ENCODE measurements around the gene MTUS2.

Gene MTUS2

GRCh38 chr13:29483211-29483610 lies 663.1 kb downstream of the MTUS2 start:
- H3K4me3 ChIP-seq (replicated peaks; ENCODE audit: low read depth, low read length) = no peak overlapping the region
- no peak for DNase-seq (ENCODE audit: extremely low read depth, low read depth)
- TF ChIP-seq CTCF (IDR thresholded peaks at IDR 0.05; ENCODE audit: low read depth, low read length, missing control alignments) = no peak

GRCh38 chr13:29483623-29484022 lies 663.5 kb downstream of the MTUS2 start:
- H3K4me3 ChIP-seq (replicated peaks; ENCODE audit: low read depth, low read length) = no peak overlapping the region
- DNase-seq (ENCODE audit: extremely low read depth, low read depth) = no peak
- no peak for TF ChIP-seq CTCF (IDR thresholded peaks at IDR 0.05; ENCODE audit: low read depth, low read length, missing control alignments)

GRCh38 chr13:29484236-29484635 lies 664.1 kb downstream of the MTUS2 start:
- TF ChIP-seq CTCF (IDR thresholded peaks at IDR 0.05; ENCODE audit: low read depth, low read length, missing control alignments) = no peak
- H3K4me3 ChIP-seq (replicated peaks; ENCODE audit: low read depth, low read length) = no peak overlapping the region
- DNase-seq (ENCODE audit: extremely low read depth, low read depth) = no peak

GRCh38 chr13:29484796-29485195 lies 664.7 kb downstream of the MTUS2 start:
- no peak for TF ChIP-seq CTCF (IDR thresholded peaks at IDR 0.05; ENCODE audit: low read depth, low read length, missing control alignments)
- no peak overlapping the region for H3K4me3 ChIP-seq (replicated peaks; ENCODE audit: low read depth, low read length)
- DNase-seq (ENCODE audit: extremely low read depth, low read depth) = no peak

- TF ChIP-seq CTCF (IDR thresholded peaks at IDR 0.05; ENCODE audit: low read depth, low read length, missing control alignments) = no peak
- no peak for DNase-seq (ENCODE audit: extremely low read depth, low read depth)
- H3K4me3 ChIP-seq (replicated peaks; ENCODE audit: low read depth, low read length) = no peak overlapping the region
Observed at GRCh38 chr13:29486551-29486950, 666.4 kb downstream of the MTUS2 start.

GRCh38 chr13:29487466-29488454 lies 667.6 kb downstream of the MTUS2 start:
- no peak for TF ChIP-seq CTCF (IDR thresholded peaks at IDR 0.05; ENCODE audit: low read depth, low read length, missing control alignments)
- H3K4me3 ChIP-seq (replicated peaks; ENCODE audit: low read depth, low read length) = no peak overlapping the region
- no peak for DNase-seq (ENCODE audit: extremely low read depth, low read depth)

Measured in HFF-Myc (cell line).